Keratinocyte (primary cell): ENCODE results near the gene UBLCP1.

Source experiments
- CTCF ChIP-seq, 3 experiments: IDR thresholded peaks in 1 of 3; conservative IDR thresholded peaks in 1 of 3; optimal IDR thresholded peaks in 1 of 3; 2 replicates in 2 of 3; 3 replicates in 1 of 3; pipeline versions ENCODE3 to v1.5.1; 2011; ENCODE audit warnings: low read length in 3 of 3, mild to moderate bottlenecking in 3 of 3, moderate library complexity in 2 of 3, control low read depth in 1 of 3, inconsistent platforms in 1 of 3; ENCODE audit not compliant: insufficient read depth in 2 of 3; ENCODE audit errors: extremely low read depth in 1 of 3
- EZH2 ChIP-seq: IDR thresholded peaks from one replicate; pipeline ENCODE4 v1.6.1; 2012; ENCODE audit warnings: inconsistent platforms, mild to moderate bottlenecking, low read length, moderate library complexity

DNA sequence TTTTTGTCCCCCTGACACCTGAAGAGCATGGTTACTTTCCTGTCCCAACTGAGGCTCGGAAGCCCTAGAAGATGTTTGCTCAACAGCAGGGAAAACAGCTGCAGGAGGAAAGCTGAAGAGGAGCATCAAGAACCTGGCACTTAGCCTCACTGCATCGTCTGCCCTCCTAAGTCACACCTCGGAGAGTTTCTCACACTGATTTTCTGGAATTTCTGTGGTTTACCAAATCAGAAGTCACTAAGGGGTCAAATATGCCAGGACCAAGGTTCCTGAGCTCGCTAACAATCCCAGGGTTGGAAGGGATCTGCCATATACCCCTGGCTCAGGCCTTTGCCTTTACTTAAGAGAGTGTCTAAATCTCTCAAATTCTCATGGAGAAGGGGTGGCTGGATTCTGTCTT is 61.9 kb downstream of the UBLCP1 start:
- TF ChIP-seq CTCF (optimal IDR thresholded peaks at IDR 0.05 in 1 of 3, IDR thresholded peaks at IDR 0.05 in 1 of 3, conservative IDR thresholded peaks at IDR 0.05 in 1 of 3; ENCODE audit: extremely low read depth in 1 of 3, insufficient read depth in 2 of 3, low read length in 3 of 3): no peak
- no peak for TF ChIP-seq EZH2
